Activated CD8-positive, alpha-beta memory T cell treated with anti-CD3 and anti-CD28 coated beads, Interleukin-2, amount 10 ng/mL, durations not matched to agents 7 days and 5 days (primary cell): ENCODE measurements around the gene LRRC49. TPM values are rescaled to one million over a fixed set of nuclear protein-coding genes. Genes with fewer than 3 reads are reported as not detected.
"Not testable (repeated sequence)": the region's sequence is repeated elsewhere in the genome, so short reads cannot be mapped to it uniquely, and the experiment has no call there.

Experiments
- ATAC-seq: fragments of 150-1000 bp; cut with Tn5 transposase; one replicate; pipeline ENCODE4 v1.10.0; 2021; ENCODE audit warnings: moderate library complexity
- CTCF ChIA-PET: fragments of 350-600 bp; sonication (Branson Sonifier 250); formaldehyde crosslinking; loops from one replicate; lab custom pipeline; 2021; ENCODE audit warnings: antibody characterized with exemption; lab: Charles Lee
- DNase-seq: peaks from one replicate; pipeline ENCODE4 v3.0.0-alpha.2; 2020
- H3K27ac Mint-ChIP-seq: one replicate; pipeline ENCODE4 v1.8.0; 2021; ENCODE audit warnings: mild to moderate bottlenecking, mixed read lengths
- H3K27me3 Mint-ChIP-seq: one replicate; pipeline ENCODE4 v1.8.0; 2021; ENCODE audit warnings: mixed read lengths
- H3K36me3 Mint-ChIP-seq: one replicate; pipeline ENCODE4 v1.8.0; 2021; ENCODE audit warnings: mild to moderate bottlenecking, mixed read lengths
- H3K4me1 Mint-ChIP-seq: one replicate; pipeline ENCODE4 v1.8.0; 2021; ENCODE audit warnings: mixed read lengths
- H3K4me3 Mint-ChIP-seq: one replicate; pipeline ENCODE4 v1.8.0; 2021; ENCODE audit warnings: mild to moderate bottlenecking, moderate library complexity, mixed read lengths
- H3K9me3 Mint-ChIP-seq: one replicate; pipeline ENCODE4 v1.8.0; 2022; ENCODE audit warnings: low read depth, mixed read lengths
- total RNA-seq, 2 experiments: library from RNA; stranded (reverse); gene quantifications; one replicate each; pipeline ENCODE4 v1.2.3, GENCODE V29; 2021

The LRRC49 gene
- total RNA-seq, 2 experiments from 2014 or later, result 0.66 TPM; not detected in 1

DNA sequence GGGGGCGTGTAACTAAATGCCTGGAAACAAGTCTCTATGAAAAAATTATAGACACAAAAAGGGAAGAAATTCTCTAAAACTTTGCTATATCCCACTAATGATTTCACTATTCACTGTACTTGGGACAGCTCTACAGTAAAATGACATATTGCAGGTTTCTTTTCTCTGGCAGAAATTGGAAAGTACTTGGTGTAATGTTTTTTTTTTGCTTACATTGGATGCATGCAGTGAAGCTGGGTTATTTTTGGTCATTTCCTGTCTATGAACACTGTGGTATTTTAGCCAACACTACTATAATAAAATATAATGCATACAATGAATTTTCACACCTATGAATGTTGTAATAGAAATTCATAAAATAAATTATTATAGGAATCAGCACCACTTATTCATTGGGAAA is 109.7 kb downstream of the LRRC49 start:
- peaks cover 5% of the 10 kb centered on the region for H3K27me3 Mint-ChIP-seq
- CTCF ChIA-PET, result no interaction called here
- no peaks in the 10 kb centered on the region for H3K4me1 Mint-ChIP-seq
- no peak overlapping the region for H3K4me3 Mint-ChIP-seq
- H3K27ac Mint-ChIP-seq, result no peak overlapping the region
- H3K36me3 Mint-ChIP-seq, result no peaks in the 10 kb centered on the region
- DNase-seq (no peak), ATAC-seq (no peak)
- peaks cover 5% of the 10 kb centered on the region for H3K9me3 Mint-ChIP-seq

DNA sequence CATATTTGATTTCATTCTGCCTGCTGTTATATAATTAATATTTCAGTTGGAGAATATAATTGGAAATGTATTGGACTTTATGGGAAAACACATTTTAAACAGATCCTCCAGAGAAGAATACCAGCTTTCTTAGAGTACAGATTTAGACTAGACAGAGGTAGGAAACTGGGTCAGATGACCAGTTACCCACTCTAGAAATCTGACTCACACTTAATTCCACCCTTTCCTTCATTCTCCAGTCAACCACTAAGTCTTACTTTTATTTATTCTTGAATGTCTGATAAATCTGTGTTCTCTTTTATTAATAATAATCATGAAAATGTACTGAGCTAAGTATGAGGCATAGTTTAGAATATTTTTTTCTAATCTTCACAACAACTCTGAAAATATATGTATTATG is 110.7 kb downstream of the LRRC49 start:
- Mint-ChIP-seq H3K4me3 (no peak overlapping the region), H3K4me1 (no peaks in the 10 kb centered on the region), H3K9me3 (peaks cover 2% of the 10 kb centered on the region), H3K27me3 (peaks cover 5% of the 10 kb centered on the region), H3K36me3 (no peaks in the 10 kb centered on the region), H3K27ac (no peak overlapping the region)
- CTCF ChIA-PET, result no interaction called here
- no peak for ATAC-seq
- DNase-seq, result no peak

DNA sequence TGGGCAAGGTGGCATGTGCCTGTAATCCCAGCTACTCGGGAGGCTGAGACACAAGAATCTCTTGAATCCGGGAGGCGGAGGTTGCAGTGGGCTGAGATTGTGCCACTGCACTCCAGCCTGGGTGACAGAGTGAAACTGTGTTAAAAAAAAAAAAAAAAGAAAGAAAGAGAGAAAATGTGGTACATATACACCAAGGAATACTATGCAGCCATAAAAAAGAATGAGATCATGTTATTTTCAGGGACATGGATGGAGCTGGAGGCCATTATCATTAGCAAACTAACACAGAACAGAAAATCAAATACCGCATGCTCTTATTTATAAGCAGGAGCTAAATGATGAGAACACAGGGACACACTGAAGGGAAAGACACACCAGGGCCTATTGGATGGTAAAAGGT is 111.9 kb downstream of the LRRC49 start:
- ATAC-seq, H3K27me3 Mint-ChIP-seq, H3K36me3 Mint-ChIP-seq, CTCF ChIA-PET, H3K4me1 Mint-ChIP-seq, H3K27ac Mint-ChIP-seq, H3K4me3 Mint-ChIP-seq, DNase-seq, H3K9me3 Mint-ChIP-seq: not testable (repeated sequence)

DNA sequence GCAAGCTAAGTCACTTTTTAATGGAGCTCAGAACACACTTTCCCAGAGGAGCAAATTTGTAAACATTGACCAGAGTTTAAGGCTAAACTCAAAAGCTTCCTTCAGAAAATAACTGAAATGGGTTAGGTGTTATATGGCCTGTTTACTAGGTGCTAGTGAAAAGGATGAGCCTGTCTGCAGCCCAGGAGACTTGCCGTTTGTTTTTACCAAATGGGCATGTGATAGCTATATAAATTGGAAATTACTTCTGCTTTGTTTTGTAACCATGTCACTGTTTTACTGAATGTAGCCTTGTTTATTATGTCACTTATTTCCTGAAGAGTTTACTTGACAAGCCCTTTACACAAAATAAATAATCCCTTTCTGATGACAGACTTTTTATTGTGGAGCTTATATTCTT is 113.3 kb downstream of the LRRC49 start:
- no peaks in the 10 kb centered on the region for H3K36me3 Mint-ChIP-seq
- H3K27ac Mint-ChIP-seq, result no peak overlapping the region
- no peak overlapping the region for H3K4me3 Mint-ChIP-seq
- H3K27me3 Mint-ChIP-seq, result peaks cover 10% of the 10 kb centered on the region
- CTCF ChIA-PET, result no interaction called here
- no peaks in the 10 kb centered on the region for H3K4me1 Mint-ChIP-seq
- no peaks in the 10 kb centered on the region for H3K9me3 Mint-ChIP-seq
- no peak for DNase-seq
- no peak for ATAC-seq

DNA sequence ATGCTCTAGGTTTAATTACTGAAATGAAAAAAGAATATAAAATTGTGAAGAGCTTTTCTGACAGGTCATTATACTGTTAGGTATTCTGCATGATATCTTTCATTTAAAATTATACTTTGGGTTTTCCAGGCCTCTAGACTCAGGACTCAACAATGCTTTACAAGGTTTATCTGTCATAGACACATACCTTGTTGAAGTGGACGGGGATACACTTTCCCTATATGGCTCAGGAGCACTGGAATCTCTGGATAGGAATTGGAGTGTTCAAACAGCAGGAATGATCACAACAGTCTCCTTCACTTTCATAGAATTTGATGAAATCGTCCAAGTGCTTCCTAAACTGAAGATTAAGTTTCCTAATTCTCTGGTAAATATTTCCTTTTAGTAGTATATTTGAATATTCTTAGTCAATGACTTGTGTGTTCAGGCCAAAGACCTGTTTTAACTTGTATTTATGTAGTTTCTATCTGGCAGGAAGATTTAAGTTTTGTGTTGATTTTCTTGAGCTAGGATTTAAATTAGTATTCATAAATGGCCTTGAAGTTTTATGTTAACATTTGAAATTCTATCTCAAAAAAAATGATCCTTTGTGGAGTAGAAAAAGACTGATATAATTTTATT is 115.7 kb downstream of the LRRC49 start:
- Mint-ChIP-seq H3K4me3 (no peak overlapping the region), H3K27me3 (peaks cover 18% of the 10 kb centered on the region), H3K27ac (no peak overlapping the region), H3K4me1 (no peaks in the 10 kb centered on the region), H3K9me3 (no peaks in the 10 kb centered on the region), H3K36me3 (no peaks in the 10 kb centered on the region)
- CTCF ChIA-PET, result no interaction called here
- DNase-seq (no peak), ATAC-seq (no peak)

DNA sequence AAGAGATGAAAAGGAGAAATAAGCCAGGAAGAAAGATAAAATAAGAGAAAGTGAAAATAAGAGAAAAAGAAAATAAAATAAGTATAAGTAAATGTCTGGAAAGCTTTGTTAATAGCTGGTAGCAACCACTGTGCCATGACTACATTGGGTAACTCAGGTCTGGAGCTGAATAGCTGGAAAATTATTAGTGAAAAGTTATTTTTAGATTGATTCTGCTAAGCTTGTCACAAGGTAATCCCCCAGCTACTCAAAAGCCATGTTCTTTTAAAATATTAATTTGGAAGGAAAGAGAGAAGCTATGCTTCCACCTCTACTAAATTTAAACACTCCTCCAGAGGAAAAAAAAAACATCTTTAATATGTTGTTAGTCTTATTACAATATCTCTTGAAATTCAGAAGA is 117.8 kb downstream of the LRRC49 start:
- H3K27me3 Mint-ChIP-seq, result peaks cover 16% of the 10 kb centered on the region
- CTCF ChIA-PET, result interaction anchor here (1.4 kb wide), 1 partner anchor 48 kb away, joined by 3 read pairs; no protein-coding TSS in a partner anchor
- no peaks in the 10 kb centered on the region for H3K9me3 Mint-ChIP-seq
- DNase-seq (no peak), ATAC-seq (no peak)
- no peak overlapping the region for H3K4me3 Mint-ChIP-seq
- H3K4me1 Mint-ChIP-seq, result no peaks in the 10 kb centered on the region
- no peak overlapping the region for H3K27ac Mint-ChIP-seq
- no peaks in the 10 kb centered on the region for H3K36me3 Mint-ChIP-seq

DNA sequence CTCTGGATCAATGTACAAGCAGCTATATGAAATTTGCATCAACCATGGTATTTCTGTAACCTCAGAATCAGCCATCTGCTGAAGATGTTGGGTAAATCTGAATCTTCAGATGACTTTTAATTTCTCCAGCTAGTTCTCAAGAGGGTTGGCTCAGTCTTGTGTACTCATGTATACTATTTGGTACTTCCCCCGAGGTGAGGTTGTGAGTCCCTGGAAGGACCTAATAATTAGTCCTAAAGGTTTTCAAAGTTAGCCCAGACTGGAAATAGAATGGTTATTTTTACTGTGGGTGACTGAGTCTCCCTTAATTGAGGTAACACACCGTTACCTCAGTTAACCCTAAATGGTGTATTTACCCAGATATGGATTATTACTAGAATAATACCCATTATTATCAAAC is 118.4 kb downstream of the LRRC49 start:
- H3K27ac Mint-ChIP-seq, result no peak overlapping the region
- H3K4me3 Mint-ChIP-seq, result no peak overlapping the region
- no peaks in the 10 kb centered on the region for H3K36me3 Mint-ChIP-seq
- CTCF ChIA-PET, result interaction anchor here (1.4 kb wide), 1 partner anchor 49 kb away, joined by 3 read pairs; no protein-coding TSS in a partner anchor
- peaks cover 16% of the 10 kb centered on the region for H3K27me3 Mint-ChIP-seq
- H3K4me1 Mint-ChIP-seq, result no peaks in the 10 kb centered on the region
- no peaks in the 10 kb centered on the region for H3K9me3 Mint-ChIP-seq
- ATAC-seq, result no peak
- no peak for DNase-seq

DNA sequence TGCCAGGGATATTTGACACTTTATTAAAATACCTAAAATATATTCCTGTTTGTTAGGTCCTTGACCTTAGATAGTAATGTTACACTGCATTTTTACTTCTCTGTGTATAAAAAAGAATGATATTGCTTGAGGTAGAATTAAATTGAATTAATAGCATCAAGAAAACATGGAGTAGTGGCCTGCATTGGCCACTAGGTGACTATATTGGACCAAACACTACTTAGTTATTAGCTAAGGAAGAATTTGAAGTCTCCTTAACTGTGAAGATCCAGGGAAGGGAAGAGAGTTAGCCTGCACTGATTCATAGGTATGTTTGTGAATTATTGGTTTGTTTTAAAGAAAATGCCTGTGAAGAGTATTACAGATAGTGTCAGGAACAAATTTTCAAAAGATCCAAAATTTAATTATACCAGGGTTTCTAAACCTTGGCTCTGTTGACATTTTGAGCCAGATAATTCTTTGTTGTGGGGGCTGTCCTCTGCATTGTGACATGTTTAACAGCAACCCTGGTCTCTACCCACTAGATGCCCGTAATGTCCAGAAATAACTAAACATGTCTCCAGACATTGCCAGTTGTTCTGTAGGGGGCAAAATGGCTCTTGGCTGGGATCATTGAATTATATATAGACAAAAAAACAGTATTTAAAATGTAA is 119.0 kb downstream of the LRRC49 start:
- ATAC-seq (no peak), DNase-seq (no peak)
- H3K27ac Mint-ChIP-seq, result no peak overlapping the region
- CTCF ChIA-PET, result interaction anchor here (1.4 kb wide), 1 partner anchor 49 kb away, joined by 3 read pairs; no protein-coding TSS in a partner anchor
- peaks cover 16% of the 10 kb centered on the region for H3K27me3 Mint-ChIP-seq
- H3K9me3 Mint-ChIP-seq, result no peaks in the 10 kb centered on the region
- no peaks in the 10 kb centered on the region for H3K4me1 Mint-ChIP-seq
- no peaks in the 10 kb centered on the region for H3K36me3 Mint-ChIP-seq
- no peak overlapping the region for H3K4me3 Mint-ChIP-seq

DNA sequence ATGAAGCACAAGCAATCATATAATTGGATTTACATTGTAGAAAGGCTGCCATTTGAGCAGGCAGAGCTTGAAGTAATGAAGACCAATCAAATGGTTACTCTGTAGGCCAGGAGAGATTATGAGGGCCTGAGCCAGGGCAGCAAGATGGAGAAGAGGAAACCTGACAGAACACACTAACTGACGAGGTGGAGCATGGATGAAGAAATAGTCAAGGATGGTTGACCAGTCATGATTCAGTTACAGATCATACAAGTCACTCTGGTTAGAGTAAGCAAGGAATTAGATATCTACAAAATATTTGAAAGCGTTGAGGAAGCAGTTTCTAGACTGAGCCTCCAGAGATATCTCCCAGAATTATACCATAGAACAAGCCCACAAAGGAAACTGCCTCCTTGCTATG is 120.8 kb downstream of the LRRC49 start:
- no peak for ATAC-seq
- no peaks in the 10 kb centered on the region for H3K9me3 Mint-ChIP-seq

DNA sequence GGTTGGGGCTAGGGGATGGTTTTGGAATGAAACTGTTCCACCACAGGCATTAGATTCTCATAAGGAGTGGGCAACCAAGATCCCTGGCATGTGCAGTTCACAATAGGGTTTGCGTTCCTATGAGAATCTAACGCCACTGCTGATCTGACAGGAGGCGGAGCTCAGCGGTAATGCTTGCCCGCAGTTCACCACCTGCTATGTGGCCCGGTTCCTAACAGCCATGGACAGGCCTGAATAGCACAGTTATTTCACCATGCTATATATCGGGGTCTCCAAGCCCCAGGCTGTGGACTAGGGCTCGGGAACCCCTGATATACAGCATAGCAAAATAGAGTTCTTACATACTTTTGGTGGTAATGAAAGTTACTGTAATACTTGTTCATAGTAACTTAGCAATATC is 122.7 kb downstream of the LRRC49 start:
- peaks cover 8% of the 10 kb centered on the region for H3K27me3 Mint-ChIP-seq

More for the DNA sequence above, 120.8 kb downstream of the LRRC49 start:
- DNase-seq, result no peak
- no peak overlapping the region for H3K27ac Mint-ChIP-seq
- H3K4me1 Mint-ChIP-seq, result no peaks in the 10 kb centered on the region
- peaks cover 16% of the 10 kb centered on the region for H3K27me3 Mint-ChIP-seq
- H3K36me3 Mint-ChIP-seq, result no peaks in the 10 kb centered on the region
- H3K4me3 Mint-ChIP-seq, result no peak overlapping the region
- CTCF ChIA-PET, result no interaction called here

DNA sequence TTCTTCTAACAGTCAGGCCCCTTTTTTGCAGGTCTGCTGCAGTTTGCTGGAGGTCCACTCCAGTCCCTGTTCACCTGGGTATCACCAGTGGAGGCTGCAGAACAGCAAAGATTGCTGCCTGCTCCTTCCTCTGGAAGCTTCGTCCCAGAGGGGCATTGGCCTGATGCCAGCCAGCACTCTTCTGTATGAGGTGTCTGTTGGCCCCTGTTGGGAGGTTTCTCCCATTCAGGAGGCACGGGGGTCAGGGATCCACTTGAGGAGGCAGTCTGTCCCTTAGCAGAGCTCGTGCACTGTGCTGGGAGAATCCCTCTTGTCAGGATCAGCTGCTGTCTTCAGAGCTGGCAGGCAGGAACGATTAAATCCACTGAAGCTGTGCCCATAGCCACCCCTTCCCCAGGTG is 138.6 kb downstream of the LRRC49 start:
- H3K4me3 Mint-ChIP-seq, H3K27ac Mint-ChIP-seq, H3K9me3 Mint-ChIP-seq, H3K36me3 Mint-ChIP-seq, H3K4me1 Mint-ChIP-seq, H3K27me3 Mint-ChIP-seq, CTCF ChIA-PET, ATAC-seq, DNase-seq: not testable (repeated sequence)

More for the DNA sequence above, 122.7 kb downstream of the LRRC49 start:
- Mint-ChIP-seq H3K4me3 (no peak overlapping the region), H3K9me3 (no peaks in the 10 kb centered on the region), H3K36me3 (no peaks in the 10 kb centered on the region), H3K27ac (no peak overlapping the region), H3K4me1 (no peaks in the 10 kb centered on the region)
- ATAC-seq (no peak), DNase-seq (no peak)
- CTCF ChIA-PET, result no interaction called here

DNA sequence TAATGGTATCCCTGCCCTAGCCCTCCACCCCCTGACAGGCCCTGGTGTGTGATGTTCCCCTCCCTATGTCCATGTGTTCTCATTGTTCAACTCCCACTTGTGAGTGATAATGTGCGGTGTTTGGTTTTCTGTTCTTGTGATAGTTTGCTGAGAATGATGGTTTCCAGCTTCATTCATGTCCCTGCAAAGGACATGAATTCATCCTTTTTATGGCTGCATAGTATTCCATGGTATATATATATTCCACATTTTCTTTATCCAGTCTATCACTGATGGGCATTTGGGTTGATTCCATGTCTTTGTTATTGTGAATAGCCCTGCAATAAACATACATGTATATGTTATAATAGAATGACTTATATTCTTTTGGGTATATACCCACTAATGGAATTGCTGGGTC is 142.9 kb downstream of the LRRC49 start:
- ATAC-seq, H3K27me3 Mint-ChIP-seq, H3K4me3 Mint-ChIP-seq, H3K4me1 Mint-ChIP-seq, DNase-seq, H3K9me3 Mint-ChIP-seq, H3K27ac Mint-ChIP-seq, CTCF ChIA-PET, H3K36me3 Mint-ChIP-seq: not testable (repeated sequence)

DNA sequence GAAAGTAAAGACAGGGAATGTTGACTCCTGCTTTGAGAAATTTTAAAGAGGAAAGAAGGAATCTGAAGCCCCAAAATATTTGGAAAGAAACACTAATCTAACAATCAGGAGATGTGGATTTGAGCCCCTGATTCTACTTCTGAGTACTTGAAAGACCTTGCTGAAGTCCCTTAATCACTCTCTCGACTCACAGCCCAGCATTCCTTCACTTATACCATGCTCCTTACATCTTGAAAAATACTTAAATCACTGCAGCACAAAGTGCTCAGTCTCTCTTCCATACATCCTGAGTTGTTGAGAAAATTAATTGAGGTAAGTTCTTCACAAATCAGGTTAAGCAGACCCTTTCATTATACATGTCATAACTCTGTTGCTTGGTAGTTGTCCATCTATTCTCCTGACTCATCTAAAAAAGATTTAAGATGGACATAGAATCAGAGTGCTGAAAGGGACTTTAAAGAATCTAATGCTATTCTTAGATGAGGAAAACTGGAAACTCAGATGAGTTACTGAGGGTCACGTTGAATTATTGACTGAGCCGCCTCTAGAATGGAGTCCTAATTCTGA is 149.8 kb downstream of the LRRC49 start:
- DNase-seq (no peak), ATAC-seq (no peak)
- Mint-ChIP-seq H3K9me3 (no peaks in the 10 kb centered on the region), H3K4me1 (no peaks in the 10 kb centered on the region), H3K36me3 (no peaks in the 10 kb centered on the region), H3K4me3 (no peak overlapping the region), H3K27ac (no peak overlapping the region), H3K27me3 (peaks cover 2% of the 10 kb centered on the region)
- CTCF ChIA-PET, result no interaction called here

DNA sequence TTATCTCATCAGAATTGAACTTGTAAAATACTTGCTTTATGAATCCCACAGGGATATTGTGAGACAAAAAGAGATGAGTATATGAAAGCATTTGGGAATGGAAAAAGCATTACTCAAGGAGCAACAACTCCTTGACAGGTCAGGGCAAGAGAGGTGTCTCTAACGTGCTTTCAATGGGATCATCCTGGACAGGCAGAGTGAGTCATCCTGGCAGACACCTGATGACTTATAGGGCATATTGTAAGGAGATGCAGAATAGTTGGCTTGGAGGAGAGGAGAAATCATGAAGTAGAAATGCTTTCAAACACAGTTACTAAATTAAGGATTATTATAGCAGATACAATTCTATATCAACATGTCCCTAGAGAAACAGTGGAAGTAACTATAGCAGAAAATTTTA is 150.7 kb downstream of the LRRC49 start:
- peaks cover 2% of the 10 kb centered on the region for H3K27me3 Mint-ChIP-seq
- CTCF ChIA-PET, result no interaction called here
- H3K36me3 Mint-ChIP-seq, result no peaks in the 10 kb centered on the region
- no peaks in the 10 kb centered on the region for H3K4me1 Mint-ChIP-seq
- DNase-seq, result no peak
- no peaks in the 10 kb centered on the region for H3K9me3 Mint-ChIP-seq
- H3K4me3 Mint-ChIP-seq, result no peak overlapping the region
- no peak overlapping the region for H3K27ac Mint-ChIP-seq
- no peak for ATAC-seq
